Activated T-cell treated with anti-CD3 and anti-CD28 coated beads for 48 hours (primary cell): ENCODE data around the gene ST8SIA3.
"Not testable (repeated sequence)": the region's sequence is repeated elsewhere in the genome, so short reads cannot be mapped to it uniquely, and the experiment has no call there.

Experiments used
- DNase-seq: peaks from one replicate; pipeline ENCODE4 v3.0.0-alpha.2; 2020; ENCODE audit warnings: low read depth

Gene ST8SIA3

DNA sequence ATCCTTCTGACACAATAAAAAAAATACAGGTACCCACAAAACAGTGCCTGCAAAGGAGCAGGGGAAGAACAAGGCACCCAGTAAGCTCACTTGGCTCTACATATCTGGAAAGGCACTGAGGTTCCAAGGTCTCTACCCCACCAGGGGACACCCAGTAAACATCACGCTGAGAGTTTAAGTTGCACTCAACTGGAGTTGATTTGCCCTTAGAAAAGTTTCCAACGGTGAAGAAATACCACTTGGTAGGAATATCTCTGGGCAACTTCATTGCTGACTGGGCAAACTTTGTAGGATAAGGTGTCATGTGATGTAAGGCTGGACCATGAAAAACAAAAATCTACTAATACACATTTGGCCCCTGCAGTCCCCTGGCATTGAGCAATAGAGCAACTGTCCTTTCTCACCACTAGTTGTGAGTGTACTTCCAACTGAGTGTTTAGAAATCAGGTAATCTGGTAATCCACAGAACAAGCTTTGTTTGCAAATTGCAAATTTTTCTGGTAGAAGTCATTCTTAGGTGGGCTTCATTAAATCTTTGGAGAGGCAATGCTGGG is 14.2 kb downstream of the ST8SIA3 start:
- no peak for DNase-seq

- DNase-seq: no peak
Measured at GRCh38 chr18:57372444-57372843, 20.1 kb downstream of the ST8SIA3 start.

- DNase-seq: no peak
Measured at GRCh38 chr18:57373017-57373416, 20.7 kb downstream of the ST8SIA3 start.

DNA sequence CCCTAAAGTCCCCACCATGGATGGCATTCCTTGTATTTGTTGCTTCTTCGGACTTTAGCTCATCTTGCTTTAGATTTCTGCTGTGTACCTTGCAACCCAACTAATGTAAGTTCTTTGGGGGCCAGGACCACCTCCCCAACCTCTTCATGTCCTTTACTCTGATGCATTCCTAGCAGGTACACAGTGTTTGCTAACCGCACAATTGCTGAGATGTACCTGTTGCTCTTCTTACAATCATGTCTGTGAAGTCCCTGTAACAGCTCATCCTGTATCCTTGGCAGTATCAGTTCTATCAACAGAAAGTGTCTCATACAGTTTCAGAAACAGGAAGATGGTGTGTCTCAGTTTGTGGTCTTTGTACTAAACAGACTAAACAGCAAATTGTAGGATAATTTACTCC is 24.1 kb downstream of the ST8SIA3 start:
- no peak for DNase-seq

DNA sequence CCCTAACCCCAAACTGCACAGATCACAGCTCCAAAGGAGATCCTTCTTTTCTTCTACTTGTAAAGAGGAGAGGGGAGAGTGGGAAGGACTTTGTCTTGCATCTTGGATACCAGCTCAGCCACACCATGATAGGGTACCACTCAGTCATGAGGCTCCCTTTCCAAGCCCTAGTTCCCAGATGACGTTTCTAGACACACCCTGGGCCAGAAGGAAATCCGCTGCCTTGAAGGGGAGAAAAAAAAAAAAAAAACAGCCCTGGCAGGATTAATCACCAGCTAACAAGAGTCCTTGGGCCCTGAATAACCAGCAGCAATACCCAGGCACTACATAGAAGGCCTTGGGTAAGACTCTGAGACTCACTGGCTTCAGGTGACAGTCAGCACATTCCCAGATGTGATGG is 36.9 kb downstream of the ST8SIA3 start:
- no peak for DNase-seq

- DNase-seq: no peak
Measured at GRCh38 chr18:57390044-57390443, 37.7 kb downstream of the ST8SIA3 start.

GRCh38 chr18:57394749-57395148 is 42.4 kb downstream of the ST8SIA3 start:
- DNase-seq: not testable (repeated sequence)

DNA sequence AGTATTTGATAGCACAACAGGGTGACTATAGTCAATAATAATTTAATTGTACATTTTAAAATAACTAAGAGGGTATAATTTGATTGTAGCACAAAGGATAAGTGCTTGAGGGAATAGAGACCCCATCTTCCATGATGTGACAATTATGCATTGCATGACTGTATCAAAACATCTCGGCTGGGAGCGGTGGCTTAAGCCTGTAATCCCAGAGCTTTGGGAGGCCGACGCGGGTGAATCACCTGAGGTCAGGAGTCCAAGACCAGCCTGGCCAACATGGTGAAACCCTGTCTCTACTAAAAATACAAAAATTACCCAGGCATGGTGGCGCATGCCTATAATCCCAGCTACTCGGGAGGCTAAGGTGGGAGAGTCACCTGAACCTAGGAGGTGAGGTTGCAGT is 44.5 kb downstream of the ST8SIA3 start:
- not testable (repeated sequence) for DNase-seq

DNA sequence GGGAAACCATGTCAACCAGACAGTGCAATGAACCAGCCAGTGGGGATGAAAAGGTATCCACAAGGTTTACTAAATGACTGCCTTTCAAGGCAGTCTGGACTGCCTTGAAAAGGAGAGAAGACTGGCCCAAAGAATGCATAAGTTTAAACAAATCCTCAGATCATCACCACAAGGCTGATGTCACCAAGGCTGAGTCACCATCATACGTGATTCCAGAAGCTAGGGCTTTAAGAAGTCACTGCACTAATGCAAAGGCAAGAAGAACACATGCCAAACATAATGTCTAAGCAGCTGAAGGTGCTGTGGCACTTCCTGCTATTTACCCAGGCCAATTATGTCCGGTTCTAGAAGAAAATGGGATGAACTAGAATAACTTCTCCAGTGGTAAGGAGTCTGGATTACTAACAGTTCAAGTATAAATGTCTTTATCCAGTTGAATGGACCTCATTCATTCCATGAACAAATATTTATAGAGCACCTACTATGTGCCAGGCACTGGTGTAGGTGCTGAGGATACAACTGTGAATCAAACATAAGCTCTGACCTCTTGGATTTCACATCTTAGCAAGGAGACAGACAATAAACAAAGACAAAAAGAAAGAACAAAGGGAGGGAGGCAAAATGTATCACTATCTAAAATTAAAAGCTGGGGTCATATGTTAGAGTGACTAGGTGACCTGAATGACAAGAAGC is 45.2 kb downstream of the ST8SIA3 start:
- DNase-seq: no peak

DNA sequence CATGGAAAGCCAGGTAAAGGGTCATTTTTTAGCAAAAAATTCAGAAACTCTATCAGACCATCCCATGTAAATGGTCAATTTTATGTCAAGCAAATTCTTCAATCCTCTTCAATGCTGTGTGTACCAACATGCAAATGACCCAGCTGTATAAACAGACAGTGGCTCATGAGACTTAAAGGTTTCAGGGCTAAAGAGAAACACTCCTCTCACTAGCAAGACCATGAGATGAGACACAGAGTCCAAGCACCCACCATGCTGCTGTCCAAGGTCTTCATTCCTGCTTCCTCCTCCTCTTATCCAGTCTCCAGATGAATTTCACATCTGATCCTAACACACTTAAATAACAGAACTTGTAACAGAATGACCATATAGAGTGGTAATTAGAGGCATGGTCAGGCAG is 52.0 kb downstream of the ST8SIA3 start:
- no peak for DNase-seq

DNA sequence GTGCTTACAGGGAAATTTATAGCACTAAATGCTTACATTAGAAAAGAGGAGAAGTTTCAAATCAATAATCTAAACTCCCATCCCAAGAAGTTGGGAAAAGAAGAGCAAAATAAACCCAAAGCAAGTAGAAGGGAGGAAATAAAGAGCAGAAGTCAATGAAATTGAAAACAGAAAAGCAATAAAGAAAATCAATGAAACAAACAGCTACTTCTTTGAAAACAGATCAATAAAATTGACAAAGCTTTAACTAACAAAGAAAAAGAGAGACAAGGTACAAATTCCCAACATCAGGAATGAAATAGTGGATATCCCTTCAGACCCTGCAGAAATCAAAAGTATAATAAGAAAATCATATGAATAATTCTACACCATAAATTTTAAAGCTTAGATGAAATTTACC is 57.3 kb downstream of the ST8SIA3 start:
- DNase-seq: no peak

GRCh38 chr18:57410749-57411148 is 58.4 kb downstream of the ST8SIA3 start:
- no peak for DNase-seq

- no peak for DNase-seq
Measured at GRCh38 chr18:57416542-57416941, 64.2 kb downstream of the ST8SIA3 start.
